ENCODE data around the gene DPP6.
"Not testable (repeated sequence)": the region's sequence is repeated elsewhere in the genome, so short reads cannot be mapped to it uniquely, and the experiment has no call there.

The DPP6 gene

DNA sequence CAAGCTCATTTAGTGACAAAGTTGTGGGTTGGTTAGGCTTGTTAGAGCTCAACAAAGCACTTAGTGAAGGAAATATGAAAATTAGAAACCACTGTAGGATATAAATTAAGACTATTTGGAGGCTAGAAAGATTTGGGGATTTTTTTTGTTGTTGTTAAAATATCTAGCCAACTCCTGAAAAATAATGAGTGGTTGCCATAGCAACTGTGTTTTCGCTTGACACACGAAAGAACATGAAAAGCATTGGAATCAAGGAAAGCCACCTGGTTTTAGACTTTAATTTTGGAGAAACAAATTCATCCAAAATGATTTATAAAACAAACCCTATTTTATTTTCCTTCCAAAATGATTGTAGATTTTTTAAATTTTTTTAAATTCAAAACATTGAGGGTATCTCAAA, 26.3 kb downstream of the DPP6 start:
- DNase-seq: not testable (repeated sequence)

GRCh38 chr7:154080249-154080648, 28.1 kb downstream of the DPP6 start:
- DNase-seq: not testable (repeated sequence)

GRCh38 chr7:154087037-154087725, 35.0 kb downstream of the DPP6 start:
- not testable (repeated sequence) for DNase-seq

GRCh38 chr7:154092093-154092492, 39.9 kb downstream of the DPP6 start:
- DNase-seq: not testable (repeated sequence)

- not testable (repeated sequence) for DNase-seq
Observed at GRCh38 chr7:154095201-154095600, 43.0 kb downstream of the DPP6 start.

GRCh38 chr7:154105063-154105462, 52.9 kb downstream of the DPP6 start:
- DNase-seq: not testable (repeated sequence)

GRCh38 chr7:154109615-154110014, 57.4 kb downstream of the DPP6 start:
- DNase-seq: not testable (repeated sequence)

DNA sequence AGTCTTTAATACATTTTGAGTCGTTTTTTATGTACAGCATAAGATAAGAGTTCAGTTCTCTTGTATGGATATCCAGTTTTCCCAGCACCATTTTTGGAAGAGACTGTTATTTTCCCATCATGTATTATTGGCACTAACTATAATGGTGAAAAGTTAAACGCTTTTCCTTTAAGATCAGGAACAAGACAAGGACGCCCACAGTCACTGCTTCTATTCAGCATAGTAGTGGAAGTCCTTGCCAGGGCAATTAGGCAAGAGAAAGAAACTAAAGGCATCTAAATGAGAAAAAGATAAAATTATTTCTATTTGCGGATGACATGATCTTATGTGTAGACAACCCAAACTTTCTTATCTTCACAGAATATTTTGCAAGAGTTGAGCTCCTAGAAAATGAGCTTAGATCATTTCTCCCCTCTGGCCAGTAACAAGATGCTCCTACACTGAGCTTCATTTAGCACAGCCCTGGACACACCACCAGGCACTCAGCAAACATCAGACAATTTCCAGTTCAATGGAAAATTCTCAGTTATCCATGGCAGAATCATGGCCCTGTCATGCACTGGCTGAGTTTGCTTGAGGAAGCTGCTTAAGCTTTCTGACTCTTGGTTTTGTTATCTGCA, 61.6 kb downstream of the DPP6 start:
- not testable (repeated sequence) for DNase-seq

GRCh38 chr7:154117411-154118390, 65.5 kb downstream of the DPP6 start:
- DNase-seq: not testable (repeated sequence)

GRCh38 chr7:154120825-154121224, 68.6 kb downstream of the DPP6 start:
- DNase-seq: not testable (repeated sequence)

GRCh38 chr7:154122720-154123119, 70.5 kb downstream of the DPP6 start:
- not testable (repeated sequence) for DNase-seq

DNA sequence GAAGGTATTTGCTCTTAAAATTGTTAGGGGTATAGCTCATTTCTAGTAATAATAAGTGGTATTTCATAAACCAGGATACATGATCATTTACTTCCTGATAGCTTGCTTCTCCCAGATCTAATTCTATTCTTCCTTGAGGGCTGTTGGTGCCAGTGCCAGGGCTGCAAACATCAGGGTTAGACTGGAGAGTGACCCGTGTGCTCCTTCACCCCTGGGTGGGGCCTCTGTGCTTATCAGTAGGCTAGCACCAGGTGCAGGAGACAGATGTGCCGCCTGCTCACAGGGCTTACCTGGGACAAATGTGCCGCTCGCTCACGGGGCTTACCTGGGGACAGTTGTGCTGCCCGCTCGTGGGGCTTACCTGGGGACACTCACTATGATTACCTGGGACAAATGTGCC, 71.2 kb downstream of the DPP6 start:
- DNase-seq: not testable (repeated sequence)

GRCh38 chr7:154129142-154129541, 76.9 kb downstream of the DPP6 start:
- DNase-seq: not testable (repeated sequence)

GRCh38 chr7:154132617-154133016, 80.4 kb downstream of the DPP6 start:
- DNase-seq: not testable (repeated sequence)

- not testable (repeated sequence) for DNase-seq
Observed at GRCh38 chr7:154133703-154134277, 81.6 kb downstream of the DPP6 start.

DNA sequence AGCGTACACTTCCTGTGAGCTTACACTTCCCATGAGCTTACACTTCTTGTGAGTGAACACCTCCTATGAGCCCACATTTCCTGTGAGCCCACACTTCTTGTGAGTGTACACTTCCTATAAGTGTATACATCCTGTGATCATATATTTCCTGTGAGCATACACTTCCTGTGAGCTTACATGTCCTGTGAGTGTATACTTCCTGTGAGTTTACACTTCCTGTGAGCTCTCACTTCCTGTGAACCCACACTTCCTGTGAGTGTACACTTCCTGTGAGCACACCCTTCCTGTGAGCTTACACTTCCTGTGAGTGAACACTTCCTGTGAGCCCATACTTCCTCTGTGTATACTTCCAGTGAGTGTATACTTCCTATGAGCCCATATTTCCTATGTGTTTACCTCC, 82.5 kb downstream of the DPP6 start:
- not testable (repeated sequence) for DNase-seq

DNA sequence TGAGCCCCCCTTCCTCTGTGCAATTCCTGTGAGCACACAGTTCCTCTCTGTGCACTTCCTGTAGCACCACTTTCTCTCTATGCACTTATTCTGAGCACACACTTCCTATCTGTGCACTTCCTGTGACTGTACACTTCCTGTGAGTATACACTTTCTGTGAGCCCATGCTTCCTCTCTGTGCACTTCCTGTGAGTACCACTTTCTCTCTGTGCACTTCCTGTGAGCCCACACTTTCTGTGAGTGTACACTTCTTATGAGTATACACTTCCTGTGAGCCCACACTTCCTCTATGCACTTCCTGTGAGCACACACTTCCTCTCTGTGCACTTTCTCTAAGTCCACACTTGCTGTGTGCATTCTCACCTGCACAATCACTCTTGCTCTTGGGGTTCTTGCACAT, 83.4 kb downstream of the DPP6 start:
- not testable (repeated sequence) for DNase-seq

- DNase-seq: not testable (repeated sequence)
Observed at GRCh38 chr7:154145922-154146706, 93.9 kb downstream of the DPP6 start.

GRCh38 chr7:154146707-154147038, 94.5 kb downstream of the DPP6 start:
- not testable (repeated sequence) for DNase-seq

DNA sequence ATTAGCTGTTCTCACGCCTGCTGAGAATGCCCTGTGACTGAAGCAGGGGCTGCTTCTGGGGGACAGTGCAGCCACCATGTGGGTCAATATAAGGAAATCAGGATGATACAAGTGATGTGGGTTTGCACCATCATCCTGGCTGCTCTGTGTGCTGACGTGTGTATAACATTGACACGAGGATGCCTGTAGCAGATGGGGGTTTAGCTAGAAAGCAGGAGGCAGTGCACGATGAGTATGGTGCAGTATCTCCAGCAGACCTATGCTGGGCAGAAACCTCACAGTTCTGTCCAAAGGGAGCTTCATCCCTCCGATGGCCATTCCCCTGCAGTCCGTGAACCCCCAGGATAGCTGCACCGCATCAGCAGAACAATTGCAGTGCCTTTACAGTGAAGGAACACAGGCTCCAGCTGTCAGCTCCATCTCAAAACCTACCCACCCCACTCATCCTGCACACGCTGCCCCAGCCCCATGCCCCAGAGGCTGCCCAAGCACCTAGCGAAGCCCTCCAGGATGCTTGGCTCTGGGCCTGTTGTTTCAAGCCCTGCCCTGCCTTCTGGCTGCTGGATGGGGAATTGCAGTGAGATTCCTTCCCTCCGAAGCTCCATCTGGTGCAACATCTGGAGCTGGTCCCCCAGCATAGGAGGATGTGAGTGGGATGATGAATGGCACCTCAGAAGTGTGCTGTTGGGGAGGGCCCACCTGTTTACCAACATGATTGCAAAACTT, 96.8 kb downstream of the DPP6 start:
- not testable (repeated sequence) for DNase-seq

DNA sequence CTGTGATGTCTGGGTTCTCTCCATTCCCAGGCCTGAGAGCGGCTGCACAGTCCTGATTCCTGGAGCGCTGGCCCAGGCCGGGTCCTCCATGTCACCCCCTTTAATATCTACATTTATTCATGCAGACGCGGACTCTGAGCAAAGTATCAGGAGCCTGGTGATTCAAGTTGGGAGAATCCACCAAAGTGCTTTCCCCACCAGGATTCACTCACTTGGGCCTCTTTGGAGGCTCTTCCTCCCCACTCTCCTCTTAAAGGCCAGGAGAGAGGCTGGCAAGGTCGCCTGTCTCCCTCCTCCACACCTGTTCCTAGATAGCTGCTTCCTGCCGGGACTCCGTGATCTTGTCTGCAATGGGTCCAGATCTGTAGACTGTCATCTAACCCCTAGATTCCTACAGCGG, 98.5 kb downstream of the DPP6 start:
- not testable (repeated sequence) for DNase-seq
